Activated effector memory CD4-positive, alpha-beta T cell treated with Interleukin-2 at 50 U/mL for 16 hours (primary cell): Measurements from ENCODE around the gene GLP2R.
"Not testable (repeated sequence)": the region's sequence is repeated elsewhere in the genome, so short reads cannot be mapped to it uniquely, and the experiment has no call there.

ENCODE experiments used
- DNase-seq: peaks from one replicate; pipeline ENCODE4 v3.0.0-alpha.2; 2020

Gene GLP2R

GRCh38 chr17:9900044-9900594 lies 74.4 kb downstream of the GLP2R start:
- DNase-seq, result no peak

- no peak for DNase-seq
Measured at GRCh38 chr17:9900784-9901183, 75.1 kb downstream of the GLP2R start.

- no peak for DNase-seq
Measured at GRCh38 chr17:9902120-9902519, 76.4 kb downstream of the GLP2R start.

GRCh38 chr17:9904277-9905077 lies 78.8 kb downstream of the GLP2R start:
- DNase-seq, result no peak

GRCh38 chr17:9905078-9905415 lies 79.3 kb downstream of the GLP2R start, which contains the start of gene RCVRN:
RCVRN (minus strand) TSS chr17:9905271; CDS start chr17:9905180, 91 bp downstream.
- no peak for DNase-seq

- DNase-seq, result no peak
Measured at GRCh38 chr17:9905902-9906301, 80.2 kb downstream of the GLP2R start.

GRCh38 chr17:9906616-9907015 lies 80.9 kb downstream of the GLP2R start:
- DNase-seq, result no peak

- DNase-seq, result no peak
Measured at GRCh38 chr17:9907131-9907530, 81.4 kb downstream of the GLP2R start.

GRCh38 chr17:9907883-9908648 lies 82.3 kb downstream of the GLP2R start:
- no peak for DNase-seq

GRCh38 chr17:9908649-9909042 lies 82.9 kb downstream of the GLP2R start:
- DNase-seq, result no peak

- no peak for DNase-seq
Measured at GRCh38 chr17:9911089-9911488, 85.4 kb downstream of the GLP2R start.

GRCh38 chr17:9912121-9913099 lies 86.7 kb downstream of the GLP2R start:
- DNase-seq, result no peak

- no peak for DNase-seq
Measured at GRCh38 chr17:9913476-9913875, 87.8 kb downstream of the GLP2R start.

GRCh38 chr17:9916108-9916507 lies 90.4 kb downstream of the GLP2R start:
- DNase-seq, result no peak

- DNase-seq, result no peak
Measured at GRCh38 chr17:9917131-9917530, 91.4 kb downstream of the GLP2R start.

- no peak for DNase-seq
Measured at GRCh38 chr17:9917801-9918200, 92.1 kb downstream of the GLP2R start.

GRCh38 chr17:9918352-9918751 lies 92.6 kb downstream of the GLP2R start:
- no peak for DNase-seq

- DNase-seq, result no peak
Measured at GRCh38 chr17:9918804-9919352, 93.2 kb downstream of the GLP2R start.

- not testable (repeated sequence) for DNase-seq
Measured at GRCh38 chr17:9921216-9921615, 95.5 kb downstream of the GLP2R start.

GRCh38 chr17:9922012-9922848 lies 96.5 kb downstream of the GLP2R start:
- no peak for DNase-seq

- DNase-seq, result no peak
Measured at GRCh38 chr17:9924735-9925191, 99.0 kb downstream of the GLP2R start.
